Fibroblast of skin of left biceps (primary cell): ENCODE results near the gene CHADL.

Source experiments
- DNase-seq, 2 experiments: peaks; one replicate each; pipeline ENCODE4 v3.0.0-alpha.2; 2013; ENCODE audit warnings: low read depth in 2 of 2

CHADL gene

DNA sequence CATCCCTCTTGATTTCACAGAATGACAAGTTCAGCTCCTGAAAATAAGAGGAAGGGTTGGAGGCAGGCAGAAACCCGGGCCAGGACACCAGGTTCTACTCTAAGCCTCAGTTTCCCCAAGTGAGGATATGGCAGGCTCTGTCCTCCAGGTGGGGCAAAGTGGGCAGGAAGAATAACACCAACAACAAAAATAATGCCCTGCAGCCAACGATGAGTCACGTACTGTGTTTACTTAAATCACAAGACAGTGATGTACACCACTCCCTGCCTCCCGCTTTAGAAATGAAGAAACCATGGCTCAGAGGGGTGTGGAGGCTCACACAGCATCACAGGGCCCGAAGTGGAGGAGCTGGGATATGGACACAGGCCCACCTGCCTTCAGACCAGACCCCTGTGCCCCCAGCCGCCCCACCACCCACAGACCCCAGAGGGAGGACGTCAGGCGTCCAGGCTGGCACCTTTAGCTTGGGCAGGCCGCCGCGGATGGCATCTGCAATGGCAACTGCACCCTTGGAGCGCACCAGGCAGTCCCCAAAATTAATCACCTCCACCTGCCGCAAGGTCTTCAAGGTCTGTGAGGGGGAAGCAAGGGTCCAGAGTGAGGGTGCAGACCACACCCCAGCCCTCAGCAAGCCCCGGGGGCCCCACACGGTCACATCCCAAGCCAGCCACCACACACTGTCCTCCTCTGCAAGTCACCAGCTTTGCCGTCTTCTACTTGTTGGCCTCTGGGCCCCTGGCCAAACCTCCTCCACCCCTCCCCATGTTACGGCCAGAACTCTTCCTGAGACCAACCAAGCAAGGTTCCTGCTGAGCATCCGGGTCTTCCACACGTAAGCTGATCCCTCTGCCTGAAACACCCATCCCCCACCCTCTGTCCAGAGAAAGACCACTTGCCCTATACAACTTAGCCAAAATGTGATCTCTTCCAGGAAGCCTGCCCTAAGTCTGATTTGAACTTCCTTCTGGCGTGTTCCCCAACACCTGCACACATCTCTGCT, 15.8 kb upstream of the CHADL start:
- DNase-seq = no peak

DNA sequence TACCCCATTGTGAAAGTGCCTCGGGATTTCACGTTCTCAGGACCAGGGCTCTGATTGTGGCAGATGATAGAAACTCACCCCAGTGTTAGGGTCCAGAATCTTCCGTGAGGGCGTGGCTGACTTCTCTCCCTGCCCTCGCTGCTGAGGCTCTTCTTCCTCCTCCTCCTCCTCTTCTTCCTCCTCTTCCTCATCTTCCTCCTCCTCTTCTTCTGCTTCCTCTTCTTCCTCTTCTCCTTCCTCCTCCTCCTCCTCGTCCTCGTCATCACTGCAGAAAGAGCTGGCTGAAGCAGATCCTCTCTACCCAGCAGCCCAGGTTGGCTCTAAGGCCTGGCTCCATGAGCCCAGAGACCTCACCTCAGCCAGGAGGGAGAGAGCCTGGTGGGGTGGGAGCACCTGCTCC, 13.5 kb upstream of the CHADL start:
- no peak for DNase-seq

DNA sequence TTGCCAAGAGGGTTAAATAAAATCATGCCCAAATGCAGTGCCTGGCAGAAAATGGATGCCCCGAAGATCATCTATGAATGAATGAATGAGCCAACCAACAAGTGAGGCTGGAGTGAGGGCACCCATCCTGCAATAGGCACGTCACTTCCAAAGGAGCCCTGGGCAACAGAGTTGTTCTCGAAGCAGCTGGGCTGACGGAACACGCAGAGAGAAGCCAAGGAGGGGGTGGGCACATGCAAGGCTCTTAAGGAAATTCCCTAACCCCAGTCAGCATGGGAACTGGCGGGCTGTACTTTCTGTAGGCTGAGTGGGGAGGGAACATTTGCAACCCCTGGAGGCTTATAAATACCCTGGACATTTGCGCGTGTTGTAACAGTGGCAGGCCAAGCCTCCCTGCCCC, 11.6 kb upstream of the CHADL start:
- no peak for DNase-seq

DNA sequence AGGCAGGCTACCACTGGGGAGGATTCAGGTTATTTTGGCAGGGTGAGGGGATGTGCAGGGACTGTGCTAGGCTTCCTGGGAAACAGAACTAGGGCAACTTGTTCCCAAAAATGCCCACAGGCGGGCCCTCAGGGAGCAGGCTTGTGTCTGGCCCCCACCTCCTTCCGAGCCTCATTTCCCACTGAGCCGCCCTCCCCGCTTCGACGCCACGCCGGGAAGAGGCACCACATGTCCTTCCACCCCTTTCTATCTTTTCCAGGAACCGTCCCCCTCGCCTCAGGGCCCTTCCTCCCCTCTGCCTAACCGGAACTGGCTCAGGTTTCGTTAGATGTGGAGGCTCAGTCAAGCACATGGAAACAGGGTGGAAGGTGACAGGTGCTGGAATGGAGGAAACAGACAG, 9.4 kb upstream of the CHADL start:
- no peak for DNase-seq

DNA sequence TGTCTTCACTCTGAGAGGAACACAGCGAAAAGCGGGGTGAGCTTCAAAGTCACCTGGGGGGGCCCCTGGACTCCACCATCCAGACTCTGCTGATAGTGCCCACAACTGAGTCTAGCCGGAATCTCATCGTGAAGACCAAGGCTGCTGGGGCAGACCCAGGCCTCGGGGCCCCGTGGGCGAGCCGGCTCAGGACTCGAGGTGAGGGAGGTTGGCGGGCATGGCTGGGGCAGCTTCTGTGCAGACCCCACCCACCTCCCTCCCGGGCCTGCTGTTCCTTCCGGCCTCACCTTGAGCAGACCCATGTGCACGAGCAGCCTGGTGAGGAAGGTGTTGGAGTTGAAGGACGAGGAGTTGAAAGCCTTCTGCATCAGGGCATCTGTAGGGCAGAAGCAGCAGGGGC, 8.7 kb upstream of the CHADL start:
- no peak for DNase-seq

DNA sequence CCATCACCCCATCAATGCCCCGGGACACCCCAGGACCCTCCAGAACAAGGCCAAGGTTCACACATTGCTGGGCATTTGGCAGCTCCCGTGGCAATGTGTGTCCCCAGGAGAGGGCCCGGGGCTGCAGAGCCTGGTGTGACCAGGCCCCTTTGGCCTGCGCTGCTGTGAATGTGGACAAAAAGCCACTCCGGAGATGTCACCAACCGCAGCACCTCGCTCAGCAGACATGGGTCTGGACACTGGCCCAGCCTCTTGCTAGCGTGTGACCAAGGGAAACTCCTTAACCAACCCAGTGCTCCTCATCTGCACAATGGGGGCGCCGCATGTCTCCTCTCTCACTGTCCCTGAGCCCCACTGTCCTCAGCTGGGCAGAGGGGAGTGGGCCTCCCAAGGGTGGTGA, 8.0 kb upstream of the CHADL start:
- DNase-seq = no peak

DNA sequence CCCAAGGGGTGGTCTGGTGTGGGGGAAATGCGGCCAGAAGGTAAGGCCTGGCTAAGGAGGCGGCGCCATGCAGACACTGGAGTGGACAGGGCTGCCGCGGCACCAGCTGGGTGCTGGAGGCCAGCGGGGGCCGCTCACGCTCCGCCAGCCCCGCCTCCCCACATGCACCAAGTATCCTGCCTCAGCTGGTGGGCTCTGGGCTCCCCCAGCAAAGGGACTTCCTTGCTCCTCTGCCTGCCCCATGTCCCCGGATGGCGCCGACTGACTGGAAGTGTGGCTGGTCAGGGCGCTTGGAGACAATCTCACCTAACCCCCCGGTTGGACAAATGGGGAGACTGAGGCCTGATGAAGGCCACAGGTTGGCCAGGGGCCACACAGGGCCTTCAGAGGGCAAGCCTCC, 7.6 kb upstream of the CHADL start:
- DNase-seq = no peak

DNA sequence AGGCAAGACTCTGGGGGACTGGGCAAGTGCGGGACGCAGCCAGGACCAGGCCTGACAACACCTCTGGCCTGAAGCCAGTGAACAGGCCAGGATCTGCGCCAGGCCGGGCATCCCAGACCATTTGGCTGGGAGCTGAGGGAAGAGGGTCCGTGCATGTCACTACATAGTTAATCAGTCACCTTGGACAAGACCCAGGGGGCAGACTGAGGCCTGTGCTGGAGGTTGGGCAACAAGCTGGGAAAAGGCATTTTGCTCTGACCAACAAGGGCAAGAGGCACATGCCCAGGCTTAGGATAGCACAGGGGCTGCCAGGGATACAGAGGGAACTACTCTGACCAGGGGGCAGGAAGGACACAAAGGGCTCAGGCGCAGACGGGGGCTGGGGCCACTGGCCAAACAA, 7.0 kb upstream of the CHADL start:
- no peak for DNase-seq

DNA sequence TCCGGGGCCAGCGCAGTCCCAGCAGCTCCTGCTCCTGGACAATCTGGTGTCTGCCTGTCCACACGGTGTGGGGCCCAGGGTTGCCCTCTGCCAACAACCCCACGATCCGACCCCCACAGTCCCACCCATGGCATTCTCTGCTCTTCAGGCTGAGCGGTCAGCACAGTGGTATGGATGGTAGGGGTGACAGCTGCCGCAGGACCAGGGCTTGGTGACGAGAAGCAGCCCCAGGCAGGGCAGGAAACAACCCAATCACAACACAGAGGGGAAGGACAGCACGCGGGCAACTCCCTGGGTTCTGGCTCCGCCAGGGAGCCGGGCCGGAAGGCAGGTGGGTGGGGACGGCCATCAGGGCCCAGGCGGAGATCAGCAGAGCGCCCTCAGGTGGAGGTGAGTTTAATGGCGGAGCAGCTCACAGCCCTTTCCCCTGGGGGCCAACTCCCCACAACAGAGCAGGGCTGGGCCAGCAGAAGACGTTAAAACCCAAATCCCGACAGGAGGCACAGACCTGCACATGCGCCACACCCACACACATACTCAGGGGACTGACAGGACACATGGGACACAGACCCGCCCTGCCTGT, 5.3 kb upstream of the CHADL start:
- no peak for DNase-seq

DNA sequence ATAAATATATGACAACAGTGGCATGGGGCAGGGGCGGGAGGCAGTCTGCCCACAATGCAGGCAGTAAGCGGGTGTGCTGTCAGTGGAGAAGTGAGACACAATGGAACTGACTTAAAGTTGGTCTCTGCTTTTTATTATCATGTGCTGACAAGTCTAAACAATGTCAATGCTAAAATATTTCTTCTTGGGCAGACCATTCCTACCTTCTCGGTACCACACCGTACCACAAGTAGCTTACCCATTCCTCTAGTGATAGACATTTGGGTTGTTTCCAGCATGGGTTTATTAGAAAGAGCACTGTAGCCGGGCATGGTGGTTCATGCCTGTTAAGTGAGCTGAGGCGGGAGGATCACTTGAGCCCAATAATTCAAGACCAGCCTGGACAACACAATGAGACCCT, 2.6 kb upstream of the CHADL start:
- DNase-seq = no peak

DNA sequence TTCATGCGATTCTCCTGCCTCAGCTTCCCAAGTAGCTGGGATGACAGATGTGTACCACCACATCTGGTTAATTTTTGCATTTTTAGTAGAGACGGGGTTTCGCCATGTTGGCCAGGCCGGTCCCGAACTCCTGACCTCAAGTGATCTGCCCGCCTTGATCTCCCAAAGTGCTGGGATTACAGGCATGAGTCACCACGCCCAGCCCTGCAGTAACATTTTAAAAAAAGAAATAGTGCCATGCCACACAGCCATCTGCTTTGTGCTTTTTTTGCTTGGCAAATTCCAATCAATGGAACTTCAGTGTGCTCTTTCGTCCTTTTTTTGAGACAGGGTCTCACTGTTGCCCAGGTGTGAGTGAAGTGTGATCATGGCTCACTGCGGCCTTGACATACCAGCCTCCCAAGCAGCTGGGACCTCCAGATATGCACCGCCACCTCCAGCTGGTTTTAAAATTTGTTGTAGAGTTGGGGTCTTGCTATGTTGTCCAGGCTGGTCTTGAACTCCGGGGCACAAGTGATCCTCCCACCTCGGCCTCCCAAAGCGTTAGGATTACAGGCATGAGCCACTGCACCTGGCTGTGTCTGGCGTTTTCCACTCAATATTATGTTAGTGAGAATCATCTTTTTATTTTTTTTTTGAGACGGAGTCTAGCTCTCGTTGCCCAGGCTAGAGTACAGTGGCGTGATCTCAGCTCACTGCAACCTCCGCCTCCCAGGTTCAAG, 1.8 kb upstream of the CHADL start:
- DNase-seq = no peak

DNA sequence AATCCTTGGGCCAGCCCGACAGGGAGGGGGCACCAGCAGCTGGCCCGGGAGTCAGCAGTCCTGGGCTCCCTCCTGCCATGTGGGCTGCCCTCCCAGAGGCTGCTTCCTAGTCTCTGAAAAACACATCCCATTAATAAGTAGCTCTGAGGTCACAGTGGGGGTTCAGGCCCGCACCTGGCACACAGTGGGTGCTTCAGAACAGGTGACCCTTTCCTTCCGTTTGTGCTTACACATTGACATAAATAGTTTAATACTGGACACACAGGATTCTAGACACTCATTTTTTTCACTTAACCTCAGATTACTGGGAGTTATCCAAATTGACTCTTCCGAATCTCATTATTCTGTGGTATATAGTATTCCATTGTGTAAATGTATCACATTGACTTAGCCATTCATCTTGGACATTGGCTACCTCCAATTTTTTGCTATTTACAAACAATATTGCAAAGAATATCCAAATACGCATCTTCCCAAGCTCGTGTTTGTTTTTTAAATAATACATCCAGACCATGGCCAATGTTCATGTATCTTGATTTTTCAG, 474 bp upstream of the CHADL start:
- no peak for DNase-seq

DNA sequence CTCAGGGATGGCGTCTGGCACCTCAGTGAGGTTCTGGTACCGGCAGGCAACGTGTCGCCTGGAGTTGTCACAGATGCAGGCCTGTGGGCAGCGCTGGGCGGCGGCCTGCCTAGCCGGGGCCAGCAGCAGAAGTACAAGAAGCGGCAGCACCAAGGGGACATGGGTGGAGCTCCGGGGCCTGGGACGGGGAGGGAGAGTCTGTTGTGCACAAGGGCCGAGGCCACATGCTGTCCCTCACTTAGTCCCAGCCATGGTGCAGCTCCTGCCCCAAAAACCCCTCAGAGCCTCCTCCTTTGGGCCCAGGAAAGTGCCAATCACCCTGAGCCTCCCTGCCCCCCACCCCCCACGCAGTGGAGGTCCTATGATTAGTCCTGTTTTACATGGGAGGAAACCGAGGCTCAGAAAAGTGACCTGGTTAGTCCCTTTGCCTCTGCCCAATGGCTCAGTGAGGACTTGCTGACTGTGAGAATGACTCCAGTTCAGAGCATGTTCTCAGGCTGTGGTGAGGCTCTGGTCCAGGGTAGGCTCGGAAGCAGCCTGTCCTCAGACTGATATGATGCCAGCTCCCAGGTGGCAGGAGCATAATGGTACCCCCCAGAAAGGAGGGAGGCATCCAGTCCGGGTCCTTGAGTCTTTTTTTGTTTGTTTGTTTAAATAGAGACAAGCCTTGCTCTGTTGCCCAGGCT, 1.1 kb downstream of the CHADL start:
- DNase-seq = no peak

DNA sequence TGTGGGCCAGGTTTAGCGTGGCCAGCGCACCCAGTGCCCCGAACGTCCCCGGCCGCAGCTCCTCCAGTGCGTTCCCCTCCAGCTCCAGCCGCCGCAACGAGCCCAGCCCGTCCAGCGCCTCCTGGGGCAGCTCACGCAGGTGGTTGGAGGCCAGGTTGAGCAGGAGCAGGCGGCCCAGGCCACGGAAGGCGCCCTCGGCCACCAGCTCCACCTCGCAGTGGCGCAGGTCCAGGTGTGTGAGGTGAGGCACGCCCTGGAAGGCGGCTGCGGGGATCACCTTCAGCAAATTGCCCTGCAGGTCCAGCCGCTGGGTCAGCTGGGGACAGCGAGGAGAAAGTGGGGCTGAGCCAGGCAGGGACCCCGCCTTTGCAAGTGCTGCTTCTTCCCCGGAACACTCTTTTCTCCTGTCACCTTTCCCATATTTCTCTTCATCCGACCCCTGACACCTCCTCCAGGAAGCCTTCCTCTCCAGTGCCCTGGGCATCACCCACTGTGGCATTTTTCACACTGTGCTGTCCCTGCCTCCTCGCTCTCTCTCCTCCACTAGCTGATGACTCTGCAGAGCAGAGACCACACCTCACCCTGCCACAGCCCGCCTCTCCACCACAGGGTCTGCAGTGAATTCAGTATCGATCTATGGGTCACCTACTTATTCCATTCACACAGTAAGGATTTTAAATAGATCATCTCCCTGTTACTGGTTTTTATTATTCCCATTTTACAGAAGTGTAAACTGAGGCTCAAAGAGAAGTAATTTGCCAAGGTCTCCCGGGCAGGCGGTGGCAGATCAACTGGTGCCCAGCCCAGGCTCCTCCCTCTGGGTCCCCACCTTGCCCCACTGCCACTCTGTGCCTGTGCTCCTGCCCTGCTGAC, 1.9 kb downstream of the CHADL start:
- DNase-seq = no peak

DNA sequence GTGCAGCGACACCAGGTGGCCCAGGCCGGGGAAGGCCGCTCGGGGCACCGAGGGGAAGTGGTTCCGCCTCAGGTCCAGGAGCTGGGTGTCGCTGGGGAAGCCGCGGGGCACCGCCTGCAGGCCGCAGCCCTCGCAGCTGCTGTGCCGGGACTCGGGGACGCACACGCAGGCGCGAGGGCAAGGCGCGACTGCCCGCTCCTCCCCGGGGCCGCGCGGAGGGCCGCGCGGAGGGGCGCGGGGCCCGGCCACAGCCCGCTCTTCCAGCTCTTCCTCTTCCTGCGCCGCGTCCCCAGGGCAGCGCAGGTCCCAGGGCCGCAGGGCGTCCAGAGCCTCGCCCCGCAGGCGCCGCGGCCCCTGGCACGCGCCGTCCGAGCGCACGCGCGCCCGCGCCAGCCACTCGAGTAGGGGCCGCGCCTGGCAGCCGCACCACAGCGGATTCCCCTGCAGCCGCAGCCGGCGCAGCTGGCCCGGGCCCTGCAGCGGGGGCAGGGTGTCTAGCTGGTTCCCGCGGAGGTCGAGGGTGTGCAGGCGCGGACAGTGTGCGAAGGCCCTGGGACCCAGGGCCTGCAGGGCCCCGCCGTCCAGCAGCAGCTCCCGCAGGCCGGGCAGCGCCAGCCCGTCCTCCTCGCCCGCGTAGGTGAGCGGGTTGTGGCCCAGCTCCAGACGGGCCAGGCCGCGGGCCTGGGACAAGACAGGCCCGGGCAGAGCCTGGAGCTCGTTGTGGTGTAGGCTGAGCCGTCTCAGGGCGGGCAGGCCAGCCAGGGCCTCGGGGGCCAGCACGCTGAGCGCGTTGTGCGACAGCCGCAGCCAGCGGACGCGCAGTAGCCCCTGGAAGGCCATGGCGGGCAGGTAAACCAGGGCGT, 2.8 kb downstream of the CHADL start:
- no peak for DNase-seq

DNA sequence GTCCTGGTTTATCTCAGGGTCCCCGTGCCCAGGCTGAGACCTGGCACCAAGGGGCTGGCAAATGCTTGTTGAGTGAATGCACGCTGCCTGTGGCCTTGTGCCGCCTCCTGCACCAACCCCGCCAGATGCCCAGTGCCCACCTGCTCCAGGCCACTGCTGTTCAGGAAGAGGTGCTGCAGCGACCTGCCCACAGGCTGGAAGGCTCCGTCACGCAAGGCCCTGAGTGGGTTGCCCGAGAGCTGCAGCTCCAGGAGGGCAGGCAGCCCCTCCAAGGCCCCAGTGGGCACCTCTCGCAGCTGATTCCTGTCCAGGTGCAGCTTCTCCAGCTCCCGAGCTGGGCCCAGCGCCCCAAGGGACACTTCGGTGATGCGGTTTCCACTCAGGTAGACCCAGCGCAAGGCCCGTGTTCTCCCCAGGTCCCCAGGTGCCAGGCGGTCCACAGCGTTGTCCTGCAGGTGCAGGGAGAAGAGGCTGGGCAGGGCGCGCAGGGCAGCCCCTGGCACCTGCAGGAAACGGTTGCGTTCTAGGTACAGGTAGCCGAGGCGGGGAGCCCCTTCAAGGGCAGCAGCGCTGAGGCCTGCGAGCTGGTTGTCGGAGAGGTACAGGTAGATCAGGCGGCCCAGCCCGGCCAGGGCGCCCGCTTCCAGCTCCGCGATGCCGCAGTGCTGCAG, 3.6 kb downstream of the CHADL start:
- no peak for DNase-seq

DNA sequence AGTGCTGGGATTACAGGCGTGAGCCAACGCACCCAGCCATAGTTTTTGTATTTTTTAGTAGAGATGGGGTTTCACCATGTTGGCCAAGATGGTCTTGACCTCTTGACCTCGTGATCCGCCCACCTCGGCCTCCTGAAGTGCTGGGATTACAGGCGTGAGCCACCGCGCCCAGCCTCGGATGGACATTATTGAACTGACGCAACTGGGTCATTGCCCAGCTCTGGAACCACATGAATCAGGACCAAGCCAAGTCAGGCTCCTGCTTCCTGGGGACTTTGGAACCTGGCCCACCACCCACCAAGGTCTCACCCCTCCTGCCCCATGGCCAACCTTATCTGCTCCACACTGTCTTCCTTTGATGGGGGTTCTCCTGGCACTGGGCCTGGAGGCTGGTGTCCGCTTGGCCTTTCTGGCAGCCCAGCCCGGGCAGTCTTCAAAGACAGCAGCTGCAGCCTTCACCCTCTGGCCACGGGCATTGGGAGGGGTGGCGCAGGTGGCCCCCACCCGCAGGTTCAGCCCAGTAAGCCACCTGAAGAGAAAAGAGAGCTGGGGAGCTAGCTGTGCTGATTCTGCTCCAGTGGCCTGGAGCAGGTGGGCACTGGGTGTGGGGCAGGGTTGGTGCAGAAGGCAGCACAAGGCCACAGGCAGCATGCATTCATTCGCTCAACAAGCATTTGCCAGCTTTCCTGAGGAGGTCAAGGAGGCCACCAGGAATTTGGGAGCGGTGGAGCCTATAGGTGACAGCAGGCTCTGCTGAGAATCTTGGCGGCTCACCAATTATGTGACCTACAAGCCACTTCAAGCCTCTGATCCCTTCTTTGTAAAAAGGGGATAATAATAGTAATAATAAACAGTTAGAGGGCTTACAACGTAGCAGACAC, 5.7 kb downstream of the CHADL start:
- no peak for DNase-seq

DNA sequence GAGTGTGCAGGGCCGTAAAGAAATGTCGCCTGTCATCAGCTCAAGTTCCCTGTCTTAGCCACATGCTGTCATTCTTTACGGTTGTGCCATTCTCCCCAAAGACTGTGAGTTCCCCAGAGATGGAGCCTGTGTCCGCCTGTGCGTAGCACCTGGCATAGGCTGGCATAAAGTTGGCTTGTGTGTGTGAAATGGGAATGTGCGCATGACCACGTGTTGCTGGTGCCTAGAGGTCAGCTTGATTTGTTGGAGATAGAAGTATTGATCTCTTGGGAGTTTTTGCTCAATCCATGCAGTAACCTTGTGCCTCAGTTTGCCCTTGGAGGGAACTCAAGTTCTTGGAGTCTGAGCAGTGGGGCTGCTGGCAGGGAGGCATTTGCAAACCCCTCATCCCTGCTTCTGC, 9.4 kb downstream of the CHADL start:
- DNase-seq = no peak
